ENCODE measurements around the gene SMOC2.
"Not testable (repeated sequence)": the region's sequence is repeated elsewhere in the genome, so short reads cannot be mapped to it uniquely, and the experiment has no call there.

Gene SMOC2

GRCh38 chr6:168524571-168525001 lies 83.6 kb downstream of the SMOC2 start:
- peak; percentile 24 for DNase-seq

- no peak for DNase-seq
Observed at GRCh38 chr6:168525114-168525513, 84.1 kb downstream of the SMOC2 start.

GRCh38 chr6:168525926-168526630 lies 85.1 kb downstream of the SMOC2 start:
- DNase-seq, result no peak

GRCh38 chr6:168526841-168527281 lies 85.9 kb downstream of the SMOC2 start:
- DNase-seq, result no peak

- no peak for DNase-seq
Observed at GRCh38 chr6:168527451-168528210, 86.6 kb downstream of the SMOC2 start.

GRCh38 chr6:168528474-168529095 lies 87.6 kb downstream of the SMOC2 start:
- DNase-seq, result peak; percentile 94

- DNase-seq, result no peak
Observed at GRCh38 chr6:168529214-168529613, 88.2 kb downstream of the SMOC2 start.

- no peak for DNase-seq
Observed at GRCh38 chr6:168530653-168531071, 89.7 kb downstream of the SMOC2 start.

- DNase-seq, result no peak
Observed at GRCh38 chr6:168532070-168532469, 91.1 kb downstream of the SMOC2 start.

- no peak for DNase-seq
Observed at GRCh38 chr6:168533414-168533813, 92.4 kb downstream of the SMOC2 start.

- no peak for DNase-seq
Observed at GRCh38 chr6:168534265-168534664, 93.3 kb downstream of the SMOC2 start.

GRCh38 chr6:168535711-168536110 lies 94.7 kb downstream of the SMOC2 start:
- DNase-seq, result no peak

GRCh38 chr6:168536196-168536595 lies 95.2 kb downstream of the SMOC2 start:
- no peak for DNase-seq

- no peak for DNase-seq
Observed at GRCh38 chr6:168536665-168537539, 95.9 kb downstream of the SMOC2 start.

GRCh38 chr6:168537540-168537884 lies 96.5 kb downstream of the SMOC2 start:
- no peak for DNase-seq

GRCh38 chr6:168538188-168538891 lies 97.4 kb downstream of the SMOC2 start:
- DNase-seq, result not testable (repeated sequence)

GRCh38 chr6:168538892-168539811 lies 98.2 kb downstream of the SMOC2 start:
- no peak for DNase-seq

- no peak for DNase-seq
Observed at GRCh38 chr6:168540713-168541291, 99.8 kb downstream of the SMOC2 start.

GRCh38 chr6:168541307-168541706 lies 100.3 kb downstream of the SMOC2 start:
- DNase-seq, result no peak

- DNase-seq, result no peak
Observed at GRCh38 chr6:168542301-168542700, 101.3 kb downstream of the SMOC2 start.

GRCh38 chr6:168545428-168545827 lies 104.4 kb downstream of the SMOC2 start:
- no peak for DNase-seq
